Stimulated activated naive B cell treated with anti-CD40 and anti-IgM and Interleukin-4, amounts not matched to agents 10 μg/mL and 1 μg/mL and 100 μg/mL, for 72 hours (primary cell): ENCODE data around the gene TMEM151A.

Experiments used
- ATAC-seq, 2 donors: fragments of 150-1000 bp; cut with Tn5 transposase; replicated peaks; 2 replicates each; pipeline ENCODE4 v1.10.0; 2021; ENCODE audit warnings: moderate library complexity in 1 of 2
- DNase-seq: peaks from one replicate; pipeline ENCODE4 v3.0.0; 2021
- H3K27ac Mint-ChIP-seq: one replicate; pipeline ENCODE4 v1.8.0; 2022; ENCODE audit warnings: mild to moderate bottlenecking, mixed read lengths
- H3K27me3 Mint-ChIP-seq, 2 donors: one replicate each; pipeline ENCODE4 v1.8.0; 2022; ENCODE audit warnings: mixed read lengths in 2 of 2
- H3K36me3 Mint-ChIP-seq, 2 donors: one replicate each; pipeline ENCODE4 v1.8.0; 2022; ENCODE audit warnings: mixed read lengths in 2 of 2, mild to moderate bottlenecking in 1 of 2
- H3K4me1 Mint-ChIP-seq, 2 donors: one replicate each; pipeline ENCODE4 v1.8.0; 2022; ENCODE audit warnings: mixed read lengths in 2 of 2, mild to moderate bottlenecking in 1 of 2
- H3K4me3 Mint-ChIP-seq, 2 donors: one replicate each; pipeline ENCODE4 v1.8.0; 2022; ENCODE audit warnings: mild to moderate bottlenecking in 2 of 2, mixed read lengths in 2 of 2, moderate library complexity in 1 of 2
- H3K9me3 Mint-ChIP-seq, 2 donors: one replicate each; pipeline ENCODE4 v1.8.0; 2022; ENCODE audit warnings: mixed read lengths in 2 of 2, mild to moderate bottlenecking in 1 of 2

The TMEM151A gene

DNA sequence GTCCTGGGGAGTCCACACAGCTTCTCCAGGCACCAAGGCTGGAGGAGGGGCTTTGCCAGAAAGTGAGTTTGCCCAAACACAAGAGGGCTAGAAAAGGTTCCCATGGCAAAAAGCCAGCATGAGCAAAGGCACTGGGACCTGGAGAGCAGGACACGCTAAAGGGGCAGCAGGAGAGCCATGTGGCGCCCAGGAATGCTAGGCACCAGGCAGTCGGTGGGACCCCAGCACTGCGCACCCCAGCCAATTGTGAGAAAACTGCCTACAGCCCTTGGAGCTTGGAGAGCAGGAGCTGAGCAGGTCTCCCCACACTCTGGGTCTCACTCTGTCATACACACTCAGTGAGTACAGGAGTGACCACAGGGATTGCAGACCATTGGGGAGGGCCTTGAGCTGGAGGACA lies 28.5 kb upstream of the TMEM151A start:
- peaks cover 28 to 38% of the 10 kb centered on the region in 2 donors for H3K4me1 Mint-ChIP-seq
- no peaks in the 10 kb centered on the region for H3K27me3 Mint-ChIP-seq
- no peaks in the 10 kb centered on the region for H3K9me3 Mint-ChIP-seq
- H3K36me3 Mint-ChIP-seq: peaks cover 55 to 64% of the 10 kb centered on the region in 2 donors
- no peak overlapping the region for H3K27ac Mint-ChIP-seq
- no peak overlapping the region for H3K4me3 Mint-ChIP-seq
- ATAC-seq (no peak), DNase-seq (no peak)

- ATAC-seq (no peak), DNase-seq (no peak)
- Mint-ChIP-seq H3K36me3 (peaks cover 49 to 65% of the 10 kb centered on the region in 2 donors), H3K27ac (no peak overlapping the region), H3K4me3 (no peak overlapping the region), H3K27me3 (no peaks in the 10 kb centered on the region), H3K4me1 (peaks cover 24 to 33% of the 10 kb centered on the region in 2 donors), H3K9me3 (no peaks in the 10 kb centered on the region)
These were observed 27.9 kb upstream of the TMEM151A start for GRCh38 chr11:66263785-66264184.

DNA sequence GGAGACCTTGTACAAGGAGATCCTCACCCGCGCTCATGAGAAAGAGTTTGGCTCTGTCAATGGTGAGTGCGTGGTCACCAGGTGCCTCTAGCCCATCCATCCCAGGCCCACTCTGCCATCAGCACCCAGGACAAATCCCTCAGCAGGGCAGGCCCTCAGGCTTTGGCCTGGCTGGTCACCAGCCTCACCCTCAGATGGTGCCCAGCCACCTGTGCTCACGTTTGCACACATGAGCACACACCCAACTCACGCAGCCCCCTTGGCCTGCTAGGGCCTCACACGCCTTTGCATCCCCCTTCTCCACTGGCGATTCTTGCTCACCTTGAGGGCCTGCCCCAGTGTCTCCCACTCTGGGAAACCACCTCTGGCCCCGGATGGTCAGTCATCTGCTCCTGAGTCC lies 27.3 kb upstream of the TMEM151A start:
- Mint-ChIP-seq H3K36me3 (peaks cover 44 to 63% of the 10 kb centered on the region in 2 donors), H3K27ac (no peak overlapping the region), H3K4me1 (peaks cover 22 to 31% of the 10 kb centered on the region in 2 donors), H3K9me3 (no peaks in the 10 kb centered on the region), H3K4me3 (no peak overlapping the region), H3K27me3 (no peaks in the 10 kb centered on the region)
- DNase-seq: no peak
- ATAC-seq: no peak

DNA sequence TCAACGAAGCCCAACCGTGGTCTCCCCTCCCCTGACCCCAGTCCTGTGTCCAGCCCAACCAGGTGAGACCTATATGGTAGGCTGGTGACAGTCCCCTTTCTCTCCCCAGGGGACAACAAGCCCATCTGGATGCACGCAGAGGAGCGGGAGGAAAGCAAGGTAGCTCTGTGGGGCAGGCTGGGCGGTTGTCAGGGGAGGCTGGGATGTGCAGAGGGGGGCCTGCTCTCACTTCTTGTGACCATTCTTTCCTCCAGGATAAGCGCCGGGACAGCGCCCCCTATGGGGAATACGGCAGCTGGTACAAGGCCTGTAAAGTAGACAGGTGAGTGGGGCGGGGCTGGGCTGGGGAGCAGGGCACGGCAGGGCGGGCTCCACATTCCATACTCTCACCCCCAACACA lies 26.8 kb upstream of the TMEM151A start:
- DNase-seq: no peak
- Mint-ChIP-seq H3K9me3 (no peaks in the 10 kb centered on the region), H3K27me3 (no peaks in the 10 kb centered on the region), H3K4me1 (peaks cover 24 to 31% of the 10 kb centered on the region in 2 donors), H3K36me3 (peaks cover 38 to 59% of the 10 kb centered on the region in 2 donors), H3K4me3 (no peak overlapping the region), H3K27ac (no peak overlapping the region)
- no peak for ATAC-seq

DNA sequence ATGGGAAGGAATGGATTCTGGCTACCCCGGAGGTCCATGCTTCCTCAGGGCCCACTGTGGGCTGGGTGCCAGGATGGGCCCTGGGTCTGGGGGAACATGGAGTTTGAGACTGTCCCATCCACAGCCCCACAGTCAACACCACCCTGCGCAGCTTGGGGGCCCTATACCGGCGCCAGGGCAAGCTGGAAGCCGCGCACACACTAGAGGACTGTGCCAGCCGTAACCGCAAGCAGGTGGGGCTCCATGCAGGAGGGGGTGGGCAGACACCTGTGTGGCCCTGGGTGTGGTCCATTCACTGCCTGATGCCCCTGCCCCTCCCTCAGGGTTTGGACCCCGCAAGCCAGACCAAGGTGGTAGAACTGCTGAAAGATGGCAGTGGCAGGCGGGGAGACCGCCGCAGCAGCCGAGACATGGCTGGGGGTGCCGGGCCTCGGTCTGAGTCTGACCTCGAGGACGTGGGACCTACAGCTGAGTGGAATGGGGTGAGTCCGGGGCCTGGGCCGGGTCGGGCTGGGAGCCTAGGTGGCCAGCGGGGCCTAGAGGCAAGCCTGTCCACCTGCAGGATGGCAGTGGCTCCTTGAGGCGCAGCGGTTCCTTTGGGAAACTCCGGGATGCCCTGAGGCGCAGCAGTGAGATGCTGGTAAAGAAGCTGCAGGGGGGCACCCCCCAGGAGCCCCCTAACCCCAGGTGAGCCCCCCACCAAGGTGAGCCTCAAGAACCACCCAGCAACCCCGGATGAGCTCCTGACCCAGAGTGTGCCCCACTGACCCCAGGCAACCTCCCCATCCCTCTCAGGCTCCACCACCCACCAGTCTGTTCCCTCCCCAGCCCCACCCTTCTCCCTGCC lies 25.9 kb upstream of the TMEM151A start:
- Mint-ChIP-seq H3K4me1 (peaks cover 26 to 35% of the 10 kb centered on the region in 2 donors), H3K4me3 (no peak overlapping the region), H3K27ac (no peak overlapping the region)

GRCh38 chr11:66266378-66267038 lies 25.2 kb upstream of the TMEM151A start:
- no peak for ATAC-seq
- H3K4me1 Mint-ChIP-seq: peaks cover 28 to 38% of the 10 kb centered on the region in 2 donors
- H3K27ac Mint-ChIP-seq: peak overlapping the region; percentile 95
- H3K4me3 Mint-ChIP-seq: peak overlapping the region; percentile 91 to 98
- no peaks in the 10 kb centered on the region for H3K9me3 Mint-ChIP-seq
- peaks cover 36 to 53% of the 10 kb centered on the region in 2 donors for H3K36me3 Mint-ChIP-seq
- no peaks in the 10 kb centered on the region for H3K27me3 Mint-ChIP-seq
- no peak for DNase-seq

More for the DNA sequence above, 25.9 kb upstream of the TMEM151A start:
- ATAC-seq (no peak), DNase-seq (no peak)
- no peaks in the 10 kb centered on the region for H3K27me3 Mint-ChIP-seq
- H3K9me3 Mint-ChIP-seq: no peaks in the 10 kb centered on the region
- peaks cover 36 to 58% of the 10 kb centered on the region in 2 donors for H3K36me3 Mint-ChIP-seq

DNA sequence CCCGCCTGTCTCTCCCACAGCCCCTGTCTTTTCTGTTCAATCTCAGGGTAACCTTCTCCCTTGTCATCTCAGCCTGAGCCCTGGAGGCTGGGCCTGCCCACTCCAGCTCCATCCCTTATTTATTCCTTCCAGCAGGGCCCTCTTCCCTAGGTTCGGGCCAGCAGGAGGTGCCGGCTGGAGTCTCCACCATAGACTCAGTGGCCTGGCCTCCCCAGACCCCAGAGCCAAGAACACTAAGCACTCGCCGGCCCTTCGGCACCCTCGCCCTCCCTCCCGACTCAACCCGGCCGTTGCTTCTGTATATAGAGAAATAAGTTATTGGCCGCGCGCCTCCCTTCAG lies 24.7 kb upstream of the TMEM151A start:
- no peaks in the 10 kb centered on the region for H3K27me3 Mint-ChIP-seq
- no peaks in the 10 kb centered on the region for H3K9me3 Mint-ChIP-seq
- peaks cover 34 to 53% of the 10 kb centered on the region in 2 donors for H3K36me3 Mint-ChIP-seq
- peak overlapping the region; percentile 91 to 98 for H3K4me3 Mint-ChIP-seq
- DNase-seq (no peak), ATAC-seq (no peak)
- H3K4me1 Mint-ChIP-seq: peaks cover 30 to 38% of the 10 kb centered on the region in 2 donors
- H3K27ac Mint-ChIP-seq: peak overlapping the region; percentile 95

DNA sequence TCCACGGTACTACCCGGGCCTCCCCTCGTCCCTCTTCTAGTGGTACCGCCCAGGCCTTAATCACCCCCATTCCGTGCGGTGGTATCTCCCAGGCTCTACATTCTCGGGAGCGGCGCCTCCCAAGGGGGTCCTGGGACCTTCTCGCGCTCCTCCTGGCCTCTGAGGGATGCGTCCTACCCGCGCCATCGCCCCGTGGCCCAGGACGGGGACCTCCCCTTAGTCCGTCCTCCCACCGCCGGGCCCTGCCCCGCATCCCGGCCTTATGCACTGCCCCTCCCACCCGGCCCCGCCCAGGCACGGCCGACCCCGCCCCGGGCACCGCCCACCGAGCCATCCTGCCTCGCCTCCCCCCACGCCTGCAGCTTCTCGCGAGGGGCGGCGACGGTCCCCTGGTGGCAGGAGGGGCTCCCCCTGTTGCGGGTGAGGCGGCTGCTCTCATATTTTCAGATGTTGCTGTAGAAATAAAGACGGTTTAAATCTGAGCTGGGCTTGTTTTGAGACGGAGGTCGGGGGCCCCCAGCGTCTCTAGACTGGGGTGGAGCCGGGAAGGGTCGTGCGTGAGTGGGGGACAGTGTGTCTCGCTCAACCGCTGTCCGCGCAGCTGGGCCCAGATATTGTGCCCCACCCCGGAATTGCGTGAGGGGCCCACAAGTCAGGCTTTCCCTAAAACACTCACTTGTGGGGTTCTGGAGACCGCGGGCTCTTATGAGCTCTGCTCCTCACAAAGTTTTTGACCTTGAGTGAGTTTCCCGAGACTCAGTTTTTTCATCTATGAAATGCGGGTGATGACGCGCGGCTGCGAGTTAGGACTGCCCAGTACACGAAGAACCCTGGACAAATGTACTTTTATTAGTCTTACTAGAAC lies 24.1 kb upstream of the TMEM151A start:
- H3K4me1 Mint-ChIP-seq: peaks cover 30 to 38% of the 10 kb centered on the region in 2 donors
- H3K36me3 Mint-ChIP-seq: peaks cover 34 to 53% of the 10 kb centered on the region in 2 donors
- peak overlapping the region; percentile 91 to 98 for H3K4me3 Mint-ChIP-seq
- ATAC-seq (peak; percentile 66 to 70), DNase-seq (peak; percentile 81)
- H3K27ac Mint-ChIP-seq: peak overlapping the region; percentile 98
- no peaks in the 10 kb centered on the region for H3K9me3 Mint-ChIP-seq
- H3K27me3 Mint-ChIP-seq: no peaks in the 10 kb centered on the region

DNA sequence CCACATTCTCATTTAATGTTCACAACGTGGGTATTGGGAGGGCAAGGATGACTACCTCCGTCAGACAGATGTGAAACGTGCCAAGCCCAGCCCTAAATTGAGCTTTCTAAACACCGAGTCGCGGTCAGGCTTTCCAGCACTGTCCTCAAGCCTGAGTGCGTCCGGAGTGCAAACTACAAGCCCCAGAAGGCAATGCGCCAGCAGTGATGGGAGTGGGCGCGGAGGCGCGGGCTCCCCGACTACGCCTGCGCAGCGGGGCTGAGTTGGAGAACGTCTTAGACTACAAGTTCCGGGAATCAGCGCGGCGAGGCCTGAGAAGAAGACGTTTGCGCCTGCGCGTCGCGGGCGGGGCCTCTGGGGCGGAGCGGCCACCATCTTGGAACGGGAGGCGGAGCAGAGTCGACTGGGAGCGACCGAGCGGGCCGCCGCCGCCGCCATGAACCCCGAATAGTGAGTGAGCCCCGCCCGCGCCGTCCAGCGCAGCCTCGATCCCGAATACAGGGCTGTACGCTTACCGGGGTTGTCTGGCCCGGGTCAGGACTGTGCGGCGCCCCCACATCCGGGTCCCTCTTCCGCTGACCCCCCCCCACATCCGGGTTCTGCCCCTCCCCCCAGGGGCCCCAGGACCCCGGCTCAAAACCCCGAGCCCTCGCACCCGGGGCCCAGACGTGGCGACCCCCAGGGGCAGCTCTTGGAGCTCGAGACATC lies 23.3 kb upstream of the TMEM151A start, which contains the start of gene RAB1B:
RAB1B (plus strand) TSS at position 396 of the 708 bp plus-strand sequence; CDS start at position 437, 41 bp downstream.
- no peaks in the 10 kb centered on the region for H3K27me3 Mint-ChIP-seq
- peak within 1 kb of the TSS; percentile 91 to 98 for H3K4me3 Mint-ChIP-seq
- peaks cover 36 to 51% of the 10 kb centered on the region in 2 donors for H3K36me3 Mint-ChIP-seq
- peaks cover 30 to 38% of the 10 kb centered on the region in 2 donors for H3K4me1 Mint-ChIP-seq
- H3K27ac Mint-ChIP-seq: peak within 1 kb of the TSS; percentile 98
- no peaks in the 10 kb centered on the region for H3K9me3 Mint-ChIP-seq
- DNase-seq (peak; percentile 100), ATAC-seq (peak; percentile 85 to 88)

GRCh38 chr11:66268952-66269905 lies 22.5 kb upstream of the TMEM151A start:
- ATAC-seq: no peak
- peaks cover 30 to 38% of the 10 kb centered on the region in 2 donors for H3K4me1 Mint-ChIP-seq

GRCh38 chr11:66271816-66272215 lies 19.9 kb upstream of the TMEM151A start:
- peaks cover 46 to 61% of the 10 kb centered on the region in 2 donors for H3K36me3 Mint-ChIP-seq
- H3K4me1 Mint-ChIP-seq: peaks cover 28 to 37% of the 10 kb centered on the region in 2 donors
- H3K4me3 Mint-ChIP-seq: no peak overlapping the region
- DNase-seq (no peak), ATAC-seq (no peak)
- H3K27ac Mint-ChIP-seq: no peak overlapping the region
- no peaks in the 10 kb centered on the region for H3K9me3 Mint-ChIP-seq
- no peaks in the 10 kb centered on the region for H3K27me3 Mint-ChIP-seq

More at GRCh38 chr11:66268952-66269905, 22.5 kb upstream of the TMEM151A start:
- Mint-ChIP-seq H3K27me3 (no peaks in the 10 kb centered on the region), H3K4me3 (peak overlapping the region; percentile 91 to 98), H3K36me3 (peaks cover 37 to 50% of the 10 kb centered on the region in 2 donors), H3K27ac (peak overlapping the region; percentile 98), H3K9me3 (no peaks in the 10 kb centered on the region)
- no peak for DNase-seq

DNA sequence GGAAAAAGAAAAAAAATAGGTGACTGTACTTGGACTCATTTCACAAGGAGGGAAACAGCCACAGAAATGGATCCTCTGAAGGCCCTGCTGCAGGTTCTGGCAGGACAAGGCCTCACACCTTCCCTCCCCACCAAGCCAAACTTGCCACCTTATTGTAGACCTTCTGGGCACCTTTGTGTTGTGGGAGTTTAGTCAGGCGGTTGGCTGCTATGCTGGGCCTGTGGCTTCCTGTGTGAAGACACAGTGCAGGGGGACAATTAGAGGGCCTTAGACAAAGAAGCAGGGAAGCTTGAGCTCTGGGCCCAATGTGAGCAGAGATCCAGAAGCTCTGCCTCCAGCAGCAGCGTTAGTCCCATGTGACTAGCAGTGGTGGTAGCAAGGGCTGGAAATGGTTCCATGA lies 19.1 kb upstream of the TMEM151A start:
- no peak overlapping the region for H3K4me3 Mint-ChIP-seq
- ATAC-seq: no peak
- H3K4me1 Mint-ChIP-seq: peaks cover 26 to 37% of the 10 kb centered on the region in 2 donors
- H3K9me3 Mint-ChIP-seq: no peaks in the 10 kb centered on the region
- H3K27ac Mint-ChIP-seq: no peak overlapping the region
- no peak for DNase-seq
- peaks cover 43 to 58% of the 10 kb centered on the region in 2 donors for H3K36me3 Mint-ChIP-seq
- no peaks in the 10 kb centered on the region for H3K27me3 Mint-ChIP-seq
